ENCODE measurements around the gene DNAH7.

GRCh38 chr2:196080526-196080925, 11.9 kb upstream of the DNAH7 start:
- TF ChIP-seq YY1 (IDR thresholded peaks at IDR 0.05; ENCODE audit: insufficient read depth, insufficient read length) (no peak), SUZ12 (IDR thresholded peaks at IDR 0.05; ENCODE audit: extremely low read depth, insufficient read depth, insufficient read length) (no peak)

Measured in NT2/D1 (cell line).